UCSD-AML1 (cell line): ENCODE results near the gene SERPING1.

Experiments
- DNase-seq: peaks from one replicate; lab custom pipeline; 2025; ENCODE audit not compliant: unreplicated experiment; lab: John Stamatoyannopoulos, UW

Gene SERPING1

DNA sequence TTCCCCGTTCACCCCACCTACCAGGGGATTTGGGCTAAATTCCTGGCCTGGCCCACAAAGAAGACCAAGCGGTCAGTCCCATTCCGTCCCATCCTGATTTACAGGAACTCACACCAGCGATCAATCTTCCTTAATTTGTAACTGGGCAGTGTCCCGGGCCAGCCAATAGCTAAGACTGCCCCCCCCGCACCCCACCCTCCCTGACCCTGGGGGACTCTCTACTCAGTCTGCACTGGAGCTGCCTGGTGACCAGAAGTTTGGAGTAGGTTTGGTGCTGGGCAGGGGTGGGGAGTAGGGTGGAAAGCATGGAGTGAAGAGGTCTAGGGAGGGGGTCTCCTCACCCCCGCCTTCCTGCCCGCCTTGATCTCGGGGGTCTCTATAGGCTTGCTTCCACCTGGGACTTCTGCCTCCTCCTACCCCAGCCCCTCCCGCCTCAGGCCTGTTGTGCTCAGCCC lies at the start of gene SERPING1:
SERPING1 (plus strand) TSS at position 225 of the 455 bp plus-strand sequence. CDS start 586 bp downstream, outside the sequence.
- peak; percentile 38 for DNase-seq

DNA sequence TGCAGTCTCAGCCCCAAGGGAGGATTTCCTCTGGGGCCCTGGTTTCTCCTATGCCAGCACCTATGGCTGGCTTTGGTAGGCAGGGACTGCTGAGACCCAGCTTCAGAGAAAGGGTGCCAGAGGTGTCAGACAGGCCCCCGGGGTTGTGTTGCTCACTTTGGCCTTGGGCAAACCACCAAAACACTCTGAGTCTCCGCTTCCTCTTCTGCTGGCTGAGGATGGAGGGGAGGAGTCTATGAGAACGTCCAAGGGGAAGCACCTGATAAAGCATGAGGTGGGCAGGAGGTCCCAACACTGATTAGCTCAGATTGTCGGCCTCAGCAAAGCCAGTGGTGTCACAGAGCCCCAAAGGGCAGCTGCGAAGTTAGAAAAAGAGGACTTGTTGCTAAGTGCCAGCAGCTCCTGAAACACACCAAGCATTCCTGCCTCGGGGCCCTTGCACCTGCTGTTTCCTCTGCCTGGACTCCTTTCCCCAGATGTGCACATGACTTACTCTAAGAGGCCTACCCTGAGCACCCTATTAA lies 49.6 kb upstream of the SERPING1 start:
- no peak for DNase-seq

DNA sequence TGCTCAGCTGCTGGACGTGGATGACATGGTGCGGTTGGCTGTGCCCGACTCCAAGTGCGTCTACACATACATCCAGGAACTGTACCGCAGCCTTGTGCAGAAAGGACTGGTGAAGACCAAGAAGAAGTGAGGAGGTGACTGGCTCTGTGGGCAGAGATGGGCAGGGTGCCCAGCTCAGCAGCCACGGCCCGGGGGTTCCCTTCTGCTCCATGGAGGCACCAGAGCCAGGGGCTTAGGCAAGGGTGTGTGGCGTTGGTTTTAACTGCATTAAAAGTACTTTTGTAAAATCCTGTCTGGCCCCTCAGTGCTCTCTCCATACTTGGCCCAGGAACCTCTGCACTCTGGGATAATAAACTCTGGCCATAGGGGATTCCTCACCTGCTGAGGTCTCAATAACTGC lies 47.5 kb upstream of the SERPING1 start:
- DNase-seq: no peak

DNA sequence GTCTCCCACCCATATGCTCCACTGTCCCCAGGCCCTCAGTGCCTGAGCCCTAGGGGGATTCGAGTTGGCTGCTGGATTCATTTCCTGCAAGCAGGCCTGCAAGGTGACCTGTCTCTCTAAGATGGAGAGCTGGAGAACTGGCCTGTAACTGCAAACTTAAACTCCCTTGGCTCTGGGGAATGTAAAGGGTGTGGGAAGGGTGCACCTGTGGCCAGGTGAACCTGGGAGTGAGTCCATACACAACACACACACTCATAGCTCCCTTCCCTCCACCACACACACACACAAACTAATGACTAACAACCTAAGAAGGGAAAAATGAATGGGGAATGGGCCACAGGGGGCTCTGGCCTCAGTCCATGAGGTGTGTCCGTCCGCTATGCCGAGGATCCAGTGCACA lies 45.5 kb upstream of the SERPING1 start:
- DNase-seq: no peak

DNA sequence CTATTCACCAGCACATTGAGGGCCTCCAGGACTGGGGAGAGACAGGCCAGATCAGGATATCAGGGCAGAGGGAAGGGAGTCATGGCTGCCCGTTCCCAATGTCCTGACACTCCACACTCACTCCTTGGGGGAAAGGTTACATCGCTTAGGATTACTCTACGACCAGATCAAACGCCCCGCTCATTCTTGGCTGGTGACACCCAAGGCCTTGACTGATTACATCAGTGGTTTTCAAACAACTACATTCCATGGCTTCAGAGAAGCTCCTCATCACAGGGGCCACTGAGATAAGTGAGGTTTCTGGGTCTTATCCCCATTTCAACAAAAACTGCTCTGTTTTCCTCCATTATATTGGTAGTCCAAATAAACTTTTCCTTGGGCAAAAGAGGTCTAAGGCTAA lies 45.0 kb upstream of the SERPING1 start:
- DNase-seq: no peak

DNA sequence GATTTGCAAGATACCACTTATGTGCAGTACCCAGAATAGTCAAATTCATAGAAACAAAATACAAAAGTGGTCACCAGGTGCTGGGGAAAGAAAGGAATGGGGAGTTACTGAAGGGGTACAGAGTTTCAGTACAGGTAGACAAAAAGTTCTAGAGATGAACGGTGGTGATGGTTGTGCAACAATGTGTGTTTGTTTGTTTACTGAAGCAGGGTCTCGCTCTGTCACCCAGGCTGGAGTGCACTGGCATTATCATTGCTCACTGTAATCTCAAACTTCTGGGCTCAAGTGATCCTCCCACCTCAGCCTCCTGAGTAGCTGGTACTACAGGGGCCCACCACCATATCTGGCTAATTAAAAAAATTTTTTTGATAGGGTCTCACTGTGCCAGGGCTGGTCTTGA lies 42.1 kb upstream of the SERPING1 start:
- no peak for DNase-seq

DNA sequence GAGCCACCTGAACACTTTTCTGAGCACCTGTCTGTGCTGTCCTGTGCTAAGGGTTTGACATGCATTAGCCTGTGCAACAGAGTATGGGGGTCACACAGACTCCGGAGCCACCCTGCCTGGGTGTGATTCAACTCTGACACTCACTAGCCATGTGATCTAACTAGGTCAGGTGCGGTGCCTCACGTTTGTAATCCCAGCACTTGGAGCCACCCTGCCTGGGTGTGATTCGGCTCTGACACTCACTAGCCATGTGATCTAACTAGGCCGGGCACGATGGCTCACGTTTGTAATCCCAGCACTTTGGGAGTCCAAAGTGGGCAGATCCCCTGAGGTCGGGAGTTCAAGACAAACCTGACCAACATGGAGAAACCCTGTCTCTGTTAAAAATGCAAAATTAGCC lies 41.4 kb upstream of the SERPING1 start:
- DNase-seq: no peak

DNA sequence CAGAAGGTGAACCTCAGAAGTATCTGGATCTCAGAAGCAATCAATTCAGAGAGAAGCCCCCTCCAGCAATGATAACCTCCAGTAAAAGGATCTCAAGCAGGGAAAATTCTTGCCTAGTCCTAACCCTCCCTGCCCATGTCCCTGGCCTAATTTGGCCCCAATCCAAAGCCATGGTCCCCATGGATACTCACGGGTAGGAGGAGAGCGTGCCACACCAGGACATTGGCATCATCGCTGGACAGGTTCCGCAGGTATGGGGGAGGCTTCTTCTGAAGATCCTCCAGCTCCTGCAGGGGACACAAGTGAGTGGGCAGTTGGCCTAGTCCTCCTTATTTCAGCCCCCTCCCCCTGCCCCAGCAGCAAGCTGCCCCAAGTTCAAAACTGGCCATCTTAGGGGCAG lies 37.3 kb upstream of the SERPING1 start:
- no peak for DNase-seq

DNA sequence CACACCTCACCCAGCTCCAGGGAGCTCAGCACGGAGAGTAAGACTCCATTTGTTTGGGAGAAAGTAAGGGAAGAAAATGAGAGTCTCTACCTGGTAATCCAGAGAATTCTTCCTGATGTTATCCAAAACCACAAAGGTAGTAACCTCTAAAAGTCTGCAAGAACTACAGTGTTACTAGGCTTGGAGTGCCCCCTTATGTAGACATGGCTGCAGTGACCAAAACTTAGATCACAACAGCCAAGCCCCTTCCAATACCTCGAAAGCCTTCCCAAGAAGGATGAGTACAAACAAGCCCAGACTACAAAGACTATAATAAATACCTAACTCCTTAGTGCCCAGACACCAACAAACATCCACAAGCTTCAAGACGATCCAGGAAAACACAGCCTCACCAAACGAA lies 34.9 kb upstream of the SERPING1 start:
- no peak for DNase-seq

DNA sequence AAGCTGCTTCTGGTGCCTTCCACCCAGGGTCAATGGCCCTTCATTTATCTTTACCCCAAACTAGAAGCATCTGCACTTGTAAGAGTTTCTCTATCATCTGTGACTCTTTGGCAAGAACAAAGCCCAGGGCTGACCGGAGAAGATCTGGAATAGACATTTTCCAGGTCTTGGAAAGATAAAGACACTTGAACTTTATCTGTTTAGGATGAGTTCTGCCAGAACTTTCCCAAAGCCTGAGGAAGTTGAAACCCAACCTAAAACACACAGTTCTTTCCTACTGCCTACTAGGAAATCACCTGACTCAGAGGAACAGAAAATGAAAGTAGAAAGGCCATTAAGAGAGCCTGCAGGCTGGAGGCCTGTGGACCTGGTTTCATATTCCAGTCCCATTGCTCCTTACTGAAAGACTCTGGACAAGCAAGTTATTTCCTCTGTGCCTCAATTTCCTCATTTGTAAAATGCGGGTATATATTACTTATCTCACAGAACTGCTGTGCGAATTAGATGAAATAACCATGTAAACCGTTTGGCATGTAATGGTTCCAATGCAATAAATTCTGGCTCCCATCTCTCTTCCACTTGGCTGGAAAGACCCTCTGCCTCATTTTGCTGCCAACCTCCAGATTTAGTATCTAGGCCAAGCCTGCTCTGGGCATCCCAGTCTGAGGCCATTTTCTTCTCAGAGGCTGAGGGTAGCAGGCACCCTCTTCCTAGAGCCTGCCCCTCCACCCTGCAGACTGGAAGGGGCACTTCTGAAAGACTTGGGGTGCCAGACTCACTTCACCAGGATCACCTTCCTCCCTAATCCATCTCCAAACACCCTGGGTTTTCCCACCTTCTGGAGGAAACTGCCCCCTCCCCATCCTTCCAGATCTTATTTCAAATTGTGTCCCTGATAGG lies 31.2 kb upstream of the SERPING1 start:
- peak; percentile 20 for DNase-seq

DNA sequence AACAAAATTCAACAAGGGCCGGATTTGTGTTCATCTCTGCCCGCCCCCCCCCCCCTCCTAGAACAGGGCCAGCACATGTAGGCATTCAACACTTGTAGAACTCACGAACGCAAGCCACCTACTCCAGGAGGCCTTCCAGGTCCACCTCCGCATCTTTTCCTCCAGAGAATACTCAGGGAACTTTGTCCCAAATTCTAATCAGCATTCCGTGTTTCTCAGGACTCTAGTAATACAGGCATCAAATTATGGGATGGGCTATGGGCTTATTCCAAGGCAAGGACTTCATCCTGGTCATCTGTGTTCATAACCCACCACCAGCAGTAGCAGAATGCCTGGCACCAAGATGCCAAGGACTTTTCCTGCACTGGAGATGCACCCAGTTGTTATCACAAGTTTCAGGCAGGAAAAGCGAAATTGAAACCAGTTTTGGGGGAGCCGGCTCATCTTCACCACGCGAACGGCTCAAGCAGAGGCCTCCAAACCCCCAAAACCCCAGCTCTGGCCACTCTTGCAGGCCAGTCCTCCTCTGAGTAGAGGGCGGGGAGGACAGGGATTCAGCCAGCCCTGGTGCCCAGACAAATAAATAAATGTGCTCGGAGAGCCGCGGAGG lies 30.5 kb upstream of the SERPING1 start:
- DNase-seq: no peak

DNA sequence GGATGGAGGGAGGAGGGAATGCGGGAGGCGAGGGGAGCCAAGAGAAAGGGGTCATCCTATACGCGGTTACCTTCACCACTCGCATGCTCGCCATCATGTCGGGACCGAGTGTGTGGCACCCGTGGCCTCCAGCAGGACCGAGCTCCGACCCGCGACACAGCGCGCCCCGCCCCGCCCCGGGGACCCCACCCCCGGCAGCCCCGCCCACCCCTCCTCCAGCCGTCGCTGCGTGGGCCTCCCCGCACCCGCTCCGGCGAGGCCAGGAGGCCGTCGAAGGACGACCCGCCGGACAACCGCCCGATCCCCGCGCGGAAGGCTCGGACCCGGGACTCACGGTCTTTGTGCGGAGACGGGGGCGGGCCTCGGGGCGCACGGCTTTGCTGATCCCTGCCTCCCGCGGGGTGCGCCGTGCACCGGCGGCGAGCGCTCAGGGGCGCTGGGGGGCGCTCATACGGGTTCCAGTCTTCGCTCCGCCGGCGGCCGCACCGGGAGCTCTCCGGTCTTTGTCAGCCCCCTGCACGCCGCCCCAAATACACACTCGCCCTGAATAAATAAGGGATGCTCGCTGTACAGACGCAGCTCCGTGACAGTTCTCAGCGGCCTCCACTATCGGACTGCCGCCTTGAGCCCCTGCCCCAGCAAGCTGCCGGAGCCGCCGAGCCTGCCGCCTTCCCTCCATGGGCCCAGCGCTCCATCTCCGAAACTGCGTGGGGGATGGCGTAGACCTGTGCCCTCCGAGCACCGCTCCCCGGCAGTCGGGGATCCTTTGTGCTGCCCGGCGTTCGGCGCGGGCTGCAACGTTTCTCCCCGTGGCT lies 29.8 kb upstream of the SERPING1 start, which contains the start of gene UBE2L6:
UBE2L6 (minus strand) TSS at position 158 of the 815 bp plus-strand sequence; CDS start at position 97, 61 bp downstream.
- peak; percentile 85 for DNase-seq

DNA sequence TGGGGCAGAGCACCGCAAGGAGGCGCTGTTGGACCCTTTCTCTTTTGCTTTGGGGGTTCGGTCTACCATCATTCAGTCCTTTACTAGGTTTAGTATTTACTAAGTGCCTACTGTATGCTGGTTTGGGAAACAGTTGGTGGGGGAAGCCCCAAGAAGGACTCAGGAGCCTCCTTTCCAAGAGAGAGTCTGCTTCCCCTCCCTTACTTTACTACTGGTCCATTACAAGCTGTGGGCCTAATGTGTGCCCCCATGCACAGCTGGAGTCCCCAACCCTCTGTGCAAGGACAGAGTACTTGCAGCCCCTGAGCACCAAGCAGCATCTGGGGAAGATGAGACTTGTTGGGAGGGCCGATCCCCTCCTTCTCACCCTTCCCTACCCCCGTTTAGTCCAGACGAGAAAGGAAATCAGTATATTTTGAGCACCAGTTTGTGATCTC lies 29.1 kb upstream of the SERPING1 start:
- peak; percentile 87 for DNase-seq

DNA sequence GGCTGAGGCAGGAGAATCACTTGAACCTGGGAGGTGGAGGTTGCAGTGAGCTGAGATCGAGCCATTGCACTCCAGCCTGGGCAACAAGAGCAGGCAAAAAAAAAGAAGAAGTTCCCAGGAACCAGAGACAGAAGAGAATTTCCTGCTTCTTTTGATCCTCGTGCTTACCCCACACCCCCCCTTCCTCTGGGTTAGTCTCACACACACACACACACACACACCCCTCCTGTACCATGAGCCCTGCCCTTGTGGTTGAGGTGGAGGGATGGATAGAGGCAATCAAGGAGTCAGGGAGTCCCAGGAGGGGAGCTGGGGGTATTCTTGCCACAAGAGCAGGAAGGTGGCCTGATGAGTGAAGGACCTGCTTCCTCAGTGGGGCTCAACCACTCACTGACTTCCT lies 25.9 kb upstream of the SERPING1 start:
- peak; percentile 68 for DNase-seq

DNA sequence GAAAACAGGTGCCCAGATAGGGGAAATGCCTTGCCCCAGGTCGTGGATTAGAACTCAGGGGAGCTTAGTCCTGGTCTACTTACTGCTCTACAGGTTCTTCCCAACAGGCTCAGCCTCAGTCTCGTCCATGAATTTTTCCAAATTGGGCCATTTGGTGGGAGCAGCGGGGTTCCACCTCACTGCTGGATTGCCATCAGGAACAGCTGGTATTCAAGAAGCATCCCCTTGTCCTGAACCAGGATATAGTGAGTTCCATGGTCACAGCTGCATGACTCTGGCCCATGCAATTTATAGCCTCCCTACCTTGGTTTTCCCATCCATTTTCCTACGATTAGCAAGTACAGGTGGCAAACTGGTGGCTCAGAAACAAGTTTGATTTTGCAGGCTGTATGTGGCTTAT lies 23.4 kb upstream of the SERPING1 start:
- DNase-seq: no peak

DNA sequence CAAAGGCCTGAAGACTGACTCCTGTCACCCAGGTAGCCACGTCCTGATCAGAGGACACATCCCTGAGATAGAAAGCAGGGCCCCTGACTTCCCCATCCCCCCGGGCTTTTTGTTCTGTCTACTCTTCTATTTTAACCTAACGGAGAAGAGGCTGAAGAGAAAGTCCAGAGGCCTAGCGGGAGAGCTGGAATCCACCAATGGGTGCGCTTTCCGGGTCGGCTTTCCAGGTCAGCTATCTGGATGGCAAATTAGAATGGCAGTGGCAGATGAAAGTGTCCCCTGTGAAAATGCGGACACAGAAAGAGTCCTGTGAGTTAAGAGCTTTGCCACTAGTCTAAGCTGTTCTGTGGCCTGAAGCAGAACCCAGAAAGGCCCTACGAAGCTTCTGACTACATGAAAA lies 13.1 kb upstream of the SERPING1 start:
- DNase-seq: no peak

DNA sequence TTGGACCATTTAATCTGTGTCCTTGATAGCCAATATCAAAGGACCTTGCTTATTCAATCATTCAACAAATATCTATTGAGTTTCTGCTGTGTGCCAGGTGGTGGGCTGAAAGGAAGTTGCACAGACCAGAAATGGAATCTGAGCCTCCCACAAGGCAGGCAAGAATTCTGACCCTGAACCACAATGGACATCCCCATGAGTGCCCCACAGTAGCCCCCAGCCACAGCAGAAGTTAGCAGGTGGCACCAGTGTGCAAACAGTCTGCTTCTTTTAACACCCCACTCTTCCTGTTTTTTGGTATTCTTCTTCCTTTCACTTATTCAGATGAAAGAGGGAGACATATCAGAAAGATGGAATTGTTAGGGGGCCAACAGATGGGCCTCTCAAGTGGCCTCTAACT lies 12.2 kb upstream of the SERPING1 start:
- DNase-seq: no peak

DNA sequence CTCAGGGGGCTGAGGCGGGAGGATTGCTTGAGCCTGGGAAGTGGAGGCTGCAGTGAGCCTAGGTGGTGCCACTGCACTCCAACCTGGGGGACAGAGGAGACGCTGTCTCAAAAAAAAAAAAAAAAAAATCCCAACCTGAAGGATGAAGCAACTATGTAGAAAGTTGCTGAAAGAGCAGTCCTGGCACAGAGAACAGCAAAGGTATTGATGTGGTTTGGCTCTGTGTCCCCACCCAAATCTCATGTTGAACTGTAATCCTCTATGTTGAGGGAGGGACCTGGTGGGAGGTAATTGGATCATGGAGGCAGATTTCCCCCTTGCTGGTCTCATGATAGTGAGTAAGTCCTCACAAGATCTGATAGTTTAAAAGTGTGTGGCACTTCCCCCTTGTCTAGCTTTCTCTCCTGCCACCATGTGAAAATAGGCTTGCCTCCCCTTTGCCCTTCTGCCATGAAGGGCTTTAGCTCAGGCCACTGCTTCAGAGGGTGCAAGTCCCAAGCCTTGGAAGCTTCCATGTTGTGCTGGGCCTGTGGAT lies 10.7 kb upstream of the SERPING1 start:
- no peak for DNase-seq

DNA sequence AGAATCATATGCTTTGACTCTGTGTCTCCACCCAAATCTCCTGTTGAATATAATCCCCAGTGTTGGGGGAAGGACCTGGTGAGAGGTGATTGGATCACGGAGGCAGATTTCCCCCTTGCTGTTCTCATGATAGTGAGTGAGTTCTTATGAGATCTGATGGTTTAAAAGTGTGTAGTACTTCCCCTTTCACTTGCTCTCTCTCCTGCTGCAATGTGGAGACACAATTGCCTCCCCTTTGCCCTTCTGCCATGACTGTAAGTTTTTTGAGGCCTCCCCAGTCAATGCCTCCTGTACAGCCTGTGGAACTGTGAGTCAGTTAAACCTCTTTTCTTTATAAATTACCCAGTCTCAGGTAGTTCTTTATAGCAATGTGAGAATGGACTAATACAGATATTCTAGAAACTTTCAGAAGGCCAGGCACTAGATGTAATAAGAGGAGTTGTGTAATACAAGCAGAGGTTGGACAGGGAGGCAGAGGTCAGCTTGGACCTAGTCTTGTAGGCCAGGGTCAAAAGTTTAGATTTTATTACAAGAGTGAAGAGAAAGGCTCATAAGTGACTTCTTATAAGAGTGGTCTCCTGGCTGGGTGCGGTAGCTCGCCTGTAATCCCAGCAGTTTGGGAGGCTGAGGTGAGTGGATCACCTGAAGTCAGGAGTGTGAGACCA lies 9.3 kb upstream of the SERPING1 start:
- no peak for DNase-seq

DNA sequence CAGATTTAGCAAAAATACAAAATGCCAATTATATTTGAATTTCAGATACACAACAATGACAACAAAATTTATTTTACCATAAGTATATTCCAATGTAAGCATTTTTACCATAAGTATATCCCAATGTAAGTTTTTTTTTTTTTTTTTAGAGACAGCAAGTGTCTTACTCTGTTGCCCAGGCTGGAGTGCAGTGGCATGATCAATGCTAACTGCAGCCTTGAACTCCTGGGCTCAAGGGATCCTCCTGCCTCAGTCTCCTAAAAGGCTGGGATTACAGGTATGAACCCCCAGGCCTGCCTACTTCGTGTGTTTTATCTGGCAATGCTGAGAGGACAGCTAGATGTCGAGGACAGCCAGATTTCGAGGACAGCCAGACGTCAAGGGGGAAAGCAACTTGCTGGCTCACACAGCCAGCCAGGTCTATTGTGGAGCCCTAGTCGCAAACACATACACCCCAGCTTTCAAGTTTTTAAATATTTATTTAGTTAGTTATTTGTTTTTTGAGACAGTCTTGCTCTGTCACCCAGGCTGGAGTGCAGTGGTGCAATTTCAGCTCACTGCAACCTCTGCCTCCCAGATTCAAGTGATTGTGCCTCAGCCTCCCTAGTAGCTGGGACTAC lies 1.1 kb upstream of the SERPING1 start:
- DNase-seq: no peak
